OCI-LY7 (cell line): ENCODE results near the gene MIA. TPM values are rescaled to one million over a fixed set of nuclear protein-coding genes. Genes with fewer than 3 reads are reported as not detected.

Source experiments
- BruUV-seq: library from RNA; stranded (reverse); fragments of 400-500 nt; replicated peaks from 2 replicates; lab custom pipeline; 2021; lab: Mats Ljungman, UMichigan
- CTCF ChIA-PET: fragments of 300-600 bp; sonication (Branson Sonifier 250); formaldehyde crosslinking; loops from one replicate; lab custom pipeline; 2022; ENCODE audit warnings: antibody characterized with exemption; ENCODE audit not compliant: unreplicated experiment; lab: Charles Lee
- POLR2A ChIA-PET: fragments of 300-600 bp; sonication (Branson Sonifier 250); formaldehyde crosslinking; loops from one replicate; lab custom pipeline; 2022; ENCODE audit warnings: antibody characterized with exemption; lab: Charles Lee
- DNase-seq: peaks from one replicate; pipeline ENCODE4 v3.0.0-alpha.2; 2015; ENCODE audit warnings: low spot score
- H2AFZ ChIP-seq: fragments of 200-600 bp; sonication (generic), shearing (Covaris generic); 2 replicates; pipeline ENCODE4 v1.6.1; 2014; ENCODE audit warnings: mild to moderate bottlenecking, antibody characterized with exemption, low read length, moderate library complexity
- H3K27ac ChIP-seq: fragments of 200-600 bp; sonication (generic); 2 replicates; pipeline ENCODE4 v1.5.1; 2014; ENCODE audit warnings: mixed run types, low read depth, mild to moderate bottlenecking, moderate library complexity, low read length, inconsistent platforms; ENCODE audit not compliant: poor library complexity, severe bottlenecking
- H3K36me3 ChIP-seq: fragments of 200-600 bp; sonication (generic); 2 replicates; pipeline ENCODE4 v1.6.1; 2014; ENCODE audit warnings: mild to moderate bottlenecking, antibody characterized with exemption, low read length, moderate library complexity, mixed read lengths; ENCODE audit not compliant: insufficient read depth
- H3K4me1 ChIP-seq: fragments of 200-600 bp; sonication (generic); 2 replicates; pipeline ENCODE4 v1.5.1; 2014; ENCODE audit warnings: mild to moderate bottlenecking, low read length; ENCODE audit not compliant: insufficient read depth, poor library complexity, severe bottlenecking
- H3K4me2 ChIP-seq: fragments of 200-600 bp; sonication (generic); 2 replicates; pipeline ENCODE4 v1.6.1; 2014; ENCODE audit warnings: mild to moderate bottlenecking, low read length
- H3K4me3 ChIP-seq: fragments of 200-600 bp; sonication (generic); 2 replicates; pipeline ENCODE4 v1.5.1; 2014; ENCODE audit warnings: mild to moderate bottlenecking, low read depth, low read length; ENCODE audit not compliant: poor library complexity, severe bottlenecking
- H3K79me2 ChIP-seq: fragments of 200-600 bp; sonication (generic); 2 replicates; pipeline ENCODE4 v1.6.1; 2016; ENCODE audit warnings: low read depth, mild to moderate bottlenecking, low read length, moderate library complexity, mixed read lengths; ENCODE audit not compliant: insufficient read depth
- H3K9me2 ChIP-seq: fragments of 200-600 bp; sonication (generic); 2 replicates; pipeline ENCODE4 v1.6.1; 2016; ENCODE audit warnings: mild to moderate bottlenecking, low read length, mixed read lengths; ENCODE audit not compliant: insufficient read depth
- H3K9me3 ChIP-seq: fragments of 200-600 bp; sonication (generic); 2 replicates; pipeline ENCODE4 v1.6.1; 2014; ENCODE audit warnings: mild to moderate bottlenecking, mixed run types, low read length, mixed read lengths
- H4K20me1 ChIP-seq: fragments of 200-600 bp; sonication (generic); 2 replicates; pipeline ENCODE4 v1.6.1; 2014; ENCODE audit warnings: mild to moderate bottlenecking, antibody characterized with exemption, low read length, moderate library complexity, mixed read lengths; ENCODE audit not compliant: insufficient read depth
- EZH2phosphoT487 ChIP-seq: fragments of 200-600 bp; sonication (generic); IDR thresholded peaks from 2 replicates; pipeline ENCODE4 v1.6.1; 2018; ENCODE audit warnings: low read depth, borderline replicate concordance, mild to moderate bottlenecking, mixed run types, antibody characterized with exemption, low read length, moderate library complexity, mixed read lengths
- intact Hi-C: fragments of 100-400 bp; cut with micrococcal nuclease; formaldehyde crosslinking; loops from one replicate; pipeline ENCODE4 v1.10.0; 2022; ENCODE audit not compliant: unreplicated experiment
- total RNA-seq, 2 experiments: library from RNA; depleted of rRNA in 1 of 2; stranded (reverse); fragments of >200 nt in 1 of 2; shearing (Covaris generic) in 1 of 2; gene quantifications; 2 replicates each; pipeline ENCODE4 v1.2.3, GENCODE V29; 2014 to 2022
- TF ChIP-seq, protein P1 (sequence below): fragments of 200-600 bp; sonication (generic); conservative IDR thresholded peaks from 2 replicates; pipeline ENCODE4 v1.5.1; 2014; ENCODE audit warnings: mild to moderate bottlenecking, antibody characterized with exemption, low read length, moderate library complexity, mixed read lengths

The MIA gene
- total RNA-seq, 2 experiments from 2014 or later: not detected

GRCh38 chr19:40755248-40755624 lies 20.1 kb upstream of the MIA start:
- Histone ChIP-seq H3K27ac (peak overlapping the region; percentile 1), H3K4me2 (peak overlapping the region; percentile 98), H3K4me3 (peak overlapping the region; percentile 80), H2AFZ (no peak overlapping the region), H3K9me2 (no peaks in the 10 kb centered on the region), H3K4me1 (peaks cover 35% of the 10 kb centered on the region), H3K9me3 (no peaks in the 10 kb centered on the region), H4K20me1 (peaks cover 25% of the 10 kb centered on the region), H3K79me2 (peaks cover 85% of the 10 kb centered on the region), H3K36me3 (peaks cover 84% of the 10 kb centered on the region)
- intact Hi-C loops: no loop called here
- no TSS peak for BruUV-seq
- no peak for DNase-seq
- CTCF ChIA-PET: no interaction called here
- POLR2A ChIA-PET: interaction anchor here (0.5 to 4.3 kb wide), 2 partner anchors 23 to 135 kb away, joined by 3 to 31 read pairs; partner anchors contain the start of gene RAB4B
- no peak for TF ChIP-seq EZH2phosphoT487
- TF ChIP-seq, protein P1, sequence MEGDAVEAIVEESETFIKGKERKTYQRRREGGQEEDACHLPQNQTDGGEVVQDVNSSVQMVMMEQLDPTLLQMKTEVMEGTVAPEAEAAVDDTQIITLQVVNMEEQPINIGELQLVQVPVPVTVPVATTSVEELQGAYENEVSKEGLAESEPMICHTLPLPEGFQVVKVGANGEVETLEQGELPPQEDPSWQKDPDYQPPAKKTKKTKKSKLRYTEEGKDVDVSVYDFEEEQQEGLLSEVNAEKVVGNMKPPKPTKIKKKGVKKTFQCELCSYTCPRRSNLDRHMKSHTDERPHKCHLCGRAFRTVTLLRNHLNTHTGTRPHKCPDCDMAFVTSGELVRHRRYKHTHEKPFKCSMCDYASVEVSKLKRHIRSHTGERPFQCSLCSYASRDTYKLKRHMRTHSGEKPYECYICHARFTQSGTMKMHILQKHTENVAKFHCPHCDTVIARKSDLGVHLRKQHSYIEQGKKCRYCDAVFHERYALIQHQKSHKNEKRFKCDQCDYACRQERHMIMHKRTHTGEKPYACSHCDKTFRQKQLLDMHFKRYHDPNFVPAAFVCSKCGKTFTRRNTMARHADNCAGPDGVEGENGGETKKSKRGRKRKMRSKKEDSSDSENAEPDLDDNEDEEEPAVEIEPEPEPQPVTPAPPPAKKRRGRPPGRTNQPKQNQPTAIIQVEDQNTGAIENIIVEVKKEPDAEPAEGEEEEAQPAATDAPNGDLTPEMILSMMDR: no peak

- intact Hi-C loops: no loop called here
- H3K4me2 ChIP-seq: peak overlapping the region; percentile 98
- peaks cover 88% of the 10 kb centered on the region for H3K79me2 ChIP-seq
- ChIA-PET POLR2A (interaction anchor here (4.3 kb wide), 1 partner anchor 23 kb away, joined by 31 read pairs; the partner anchor contains the start of gene RAB4B), CTCF (no interaction called here)
- peak overlapping the region; percentile 80 for H3K4me3 ChIP-seq
- peaks cover 35% of the 10 kb centered on the region for H3K4me1 ChIP-seq
- TF ChIP-seq, protein P1: no peak
- no peak for TF ChIP-seq EZH2phosphoT487
- no peak overlapping the region for H3K27ac ChIP-seq
- no peaks in the 10 kb centered on the region for H3K9me3 ChIP-seq
- H2AFZ ChIP-seq: no peak overlapping the region
- peaks cover 89% of the 10 kb centered on the region for H3K36me3 ChIP-seq
- no peak for DNase-seq
- BruUV-seq: no TSS peak
- peaks cover 25% of the 10 kb centered on the region for H4K20me1 ChIP-seq
- H3K9me2 ChIP-seq: no peaks in the 10 kb centered on the region
Observed at GRCh38 chr19:40755791-40756190, 19.5 kb upstream of the MIA start.

- POLR2A ChIA-PET: interaction anchor here (1.0 kb wide), 1 partner anchor 22 kb away, joined by 4 read pairs; the partner anchor contains the start of gene RAB4B
- H3K4me2 ChIP-seq: peak overlapping the region; percentile 98; the same call in 1 of the 2 replicates
- peaks cover 25% of the 10 kb centered on the region for H4K20me1 ChIP-seq
Observed at GRCh38 chr19:40756502-40757110, 18.7 kb upstream of the MIA start.

More at GRCh38 chr19:40756502-40757110, 18.7 kb upstream of the MIA start:
- no peaks in the 10 kb centered on the region for H3K9me2 ChIP-seq
- TF ChIP-seq, protein P1: no peak
- TF ChIP-seq EZH2phosphoT487: no peak
- no peak for DNase-seq
- no peak overlapping the region for H3K27ac ChIP-seq
- CTCF ChIA-PET: no interaction called here
- BruUV-seq: no TSS peak
- H3K79me2 ChIP-seq: peaks cover 82% of the 10 kb centered on the region
- peaks cover 92% of the 10 kb centered on the region for H3K36me3 ChIP-seq
- no peak overlapping the region for H2AFZ ChIP-seq
- no peaks in the 10 kb centered on the region for H3K9me3 ChIP-seq
- H3K4me3 ChIP-seq: no peak overlapping the region
- intact Hi-C loops: no loop called here
- peaks cover 35% of the 10 kb centered on the region for H3K4me1 ChIP-seq
